OCI-M2 (cell line): ENCODE results near the gene DPP6.

Experiments
- DNase-seq: peaks from one replicate; lab custom pipeline; 2025; ENCODE audit not compliant: unreplicated experiment; lab: John Stamatoyannopoulos, UW

The DPP6 gene

GRCh38 chr7:154898973-154899855 is 847.0 kb downstream of the DPP6 start:
- DNase-seq: no peak

- DNase-seq: no peak
Observed at GRCh38 chr7:154899862-154900261, 847.7 kb downstream of the DPP6 start.

- no peak for DNase-seq
Observed at GRCh38 chr7:154902600-154903082, 850.4 kb downstream of the DPP6 start.

- no peak for DNase-seq
Observed at GRCh38 chr7:154903083-154903731, 851.0 kb downstream of the DPP6 start.

- DNase-seq: no peak
Observed at GRCh38 chr7:154905146-154905545, 852.9 kb downstream of the DPP6 start.

- DNase-seq: no peak
Observed at GRCh38 chr7:154905615-154906014, 853.4 kb downstream of the DPP6 start.

GRCh38 chr7:154906201-154906600 is 854.0 kb downstream of the DPP6 start:
- DNase-seq: no peak

GRCh38 chr7:154906736-154907355 is 854.6 kb downstream of the DPP6 start:
- DNase-seq: no peak

- DNase-seq: no peak
Observed at GRCh38 chr7:154907651-154908620, 855.7 kb downstream of the DPP6 start.

GRCh38 chr7:154909241-154910105 is 857.3 kb downstream of the DPP6 start:
- no peak for DNase-seq

- no peak for DNase-seq
Observed at GRCh38 chr7:154910125-154910524, 857.9 kb downstream of the DPP6 start.

- DNase-seq: no peak
Observed at GRCh38 chr7:154910977-154911376, 858.8 kb downstream of the DPP6 start.

GRCh38 chr7:154911411-154911810 is 859.2 kb downstream of the DPP6 start:
- DNase-seq: no peak

- DNase-seq: no peak
Observed at GRCh38 chr7:154911862-154912455, 859.8 kb downstream of the DPP6 start.

- no peak for DNase-seq
Observed at GRCh38 chr7:154912871-154913637, 860.9 kb downstream of the DPP6 start.

GRCh38 chr7:154913638-154914307 is 861.6 kb downstream of the DPP6 start:
- peak; percentile 4 for DNase-seq

- no peak for DNase-seq
Observed at GRCh38 chr7:154914308-154914995, 862.3 kb downstream of the DPP6 start.
